Measurements from ENCODE around the gene C12orf76. TPM values are rescaled to one million over a fixed set of nuclear protein-coding genes. Genes with fewer than 3 reads are reported as not detected.
A peak's percentile ranks its signal among the peaks of the same experiment; 100 is the strongest.

C12orf76 gene
- total and polyA plus RNA-seq, 2 of the 13 experiments (the other 11 are each of a cell fraction or from before 2014, with no cell fraction given) = 15.8 to 38.4 TPM

- TF ChIP-seq PRMT3 (CRISPR knock-in tag; IDR thresholded peaks at IDR 0.05; ENCODE audit: borderline replicate concordance, low read depth) = no peak
- no peak for TF ChIP-seq RAD21 (CRISPR knock-in tag; IDR thresholded peaks at IDR 0.05)
- no peak; the same call in 1 of the 2 replicates for TF ChIP-seq ZC3H4 (CRISPR knock-in tag; IDR thresholded peaks at IDR 0.05; ENCODE audit: borderline replicate concordance)
- TF ChIP-seq MNT (IDR thresholded peaks at IDR 0.05) = peak; percentile 74
- no peak for TF ChIP-seq ZFX (CRISPR knock-in tag; IDR thresholded peaks at IDR 0.05; ENCODE audit: low read depth)
- TF ChIP-seq NONO (IDR thresholded peaks at IDR 0.05) = no peak
- TF ChIP-seq NONO (CRISPR knock-in tag; conservative IDR thresholded peaks at IDR 0.05) = no peak
- no peak for TF ChIP-seq RELA (CRISPR knock-in tag; IDR thresholded peaks at IDR 0.05)
- no peak for TF ChIP-seq SP1 (IDR thresholded peaks at IDR 0.05)
- no peak for TF ChIP-seq SP1 (CRISPR knock-in tag; IDR thresholded peaks at IDR 0.05)
- TF ChIP-seq, protein P1, sequence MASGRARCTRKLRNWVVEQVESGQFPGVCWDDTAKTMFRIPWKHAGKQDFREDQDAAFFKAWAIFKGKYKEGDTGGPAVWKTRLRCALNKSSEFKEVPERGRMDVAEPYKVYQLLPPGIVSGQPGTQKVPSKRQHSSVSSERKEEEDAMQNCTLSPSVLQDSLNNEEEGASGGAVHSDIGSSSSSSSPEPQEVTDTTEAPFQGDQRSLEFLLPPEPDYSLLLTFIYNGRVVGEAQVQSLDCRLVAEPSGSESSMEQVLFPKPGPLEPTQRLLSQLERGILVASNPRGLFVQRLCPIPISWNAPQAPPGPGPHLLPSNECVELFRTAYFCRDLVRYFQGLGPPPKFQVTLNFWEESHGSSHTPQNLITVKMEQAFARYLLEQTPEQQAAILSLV (CRISPR knock-in tag; IDR thresholded peaks at IDR 0.05; ENCODE audit: borderline replicate concordance) = no peak
- TF ChIP-seq ZNF546 (CRISPR knock-in tag; conservative IDR thresholded peaks at IDR 0.05) = no peak
- TF ChIP-seq ZBED4 (CRISPR knock-in tag; IDR thresholded peaks at IDR 0.05; ENCODE audit: borderline replicate concordance) = no peak; the same call in 1 of the 2 replicates
- TF ChIP-seq NCOR1 (IDR thresholded peaks at IDR 0.05; ENCODE audit: borderline replicate concordance, low read length) = peak; percentile 73
- TF ChIP-seq, protein P2, sequence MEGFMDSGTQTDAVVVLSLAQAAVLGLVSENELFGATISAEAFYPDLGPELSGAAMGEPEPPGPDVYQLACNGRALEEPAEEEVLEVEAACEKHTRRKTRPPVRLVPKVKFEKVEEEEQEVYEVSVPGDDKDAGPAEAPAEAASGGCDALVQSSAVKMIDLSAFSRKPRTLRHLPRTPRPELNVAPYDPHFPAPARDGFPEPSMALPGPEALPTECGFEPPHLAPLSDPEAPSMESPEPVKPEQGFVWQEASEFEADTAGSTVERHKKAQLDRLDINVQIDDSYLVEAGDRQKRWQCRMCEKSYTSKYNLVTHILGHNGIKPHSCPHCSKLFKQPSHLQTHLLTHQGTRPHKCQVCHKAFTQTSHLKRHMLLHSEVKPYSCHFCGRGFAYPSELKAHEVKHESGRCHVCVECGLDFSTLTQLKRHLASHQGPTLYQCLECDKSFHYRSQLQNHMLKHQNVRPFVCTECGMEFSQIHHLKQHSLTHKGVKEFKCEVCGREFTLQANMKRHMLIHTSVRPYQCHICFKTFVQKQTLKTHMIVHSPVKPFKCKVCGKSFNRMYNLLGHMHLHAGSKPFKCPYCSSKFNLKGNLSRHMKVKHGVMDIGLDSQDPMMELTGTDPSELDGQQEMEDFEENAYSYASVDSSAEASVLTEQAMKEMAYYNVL (CRISPR knock-in tag; IDR thresholded peaks at IDR 0.05; ENCODE audit: borderline replicate concordance) = peak; percentile 56; the same call in 1 of the 2 replicates
- peak; percentile 68; the same call in 1 of the 2 replicates for TF ChIP-seq IKZF5 (CRISPR knock-in tag; IDR thresholded peaks at IDR 0.05)
- peak; percentile 65 for TF ChIP-seq HNF4A (CRISPR knock-in tag; IDR thresholded peaks at IDR 0.05)
- peak; percentile 34; the same call in 1 of the 2 replicates for TF ChIP-seq ZBTB7B (CRISPR knock-in tag; IDR thresholded peaks at IDR 0.05)
- TF ChIP-seq ZNF589 (CRISPR knock-in tag; conservative IDR thresholded peaks at IDR 0.05) = no peak
- TF ChIP-seq ARNT (IDR thresholded peaks at IDR 0.05) = no peak
These were observed 9.1 kb downstream of the C12orf76 start (continued) for GRCh38 chr12:110039085-110039807.

All from HepG2 (cell line).